IPS-11a (cell line): Measurements from ENCODE around the gene FRMD4A.
"Not testable (repeated sequence)": the region's sequence is repeated elsewhere in the genome, so short reads cannot be mapped to it uniquely, and the experiment has no call there.

Source experiments
- H3K4me3 ChIP-seq: one replicate; pipeline ENCODE4 v1.5.1; 2013; ENCODE audit warnings: low read depth, low read length, control low read depth

FRMD4A gene

DNA sequence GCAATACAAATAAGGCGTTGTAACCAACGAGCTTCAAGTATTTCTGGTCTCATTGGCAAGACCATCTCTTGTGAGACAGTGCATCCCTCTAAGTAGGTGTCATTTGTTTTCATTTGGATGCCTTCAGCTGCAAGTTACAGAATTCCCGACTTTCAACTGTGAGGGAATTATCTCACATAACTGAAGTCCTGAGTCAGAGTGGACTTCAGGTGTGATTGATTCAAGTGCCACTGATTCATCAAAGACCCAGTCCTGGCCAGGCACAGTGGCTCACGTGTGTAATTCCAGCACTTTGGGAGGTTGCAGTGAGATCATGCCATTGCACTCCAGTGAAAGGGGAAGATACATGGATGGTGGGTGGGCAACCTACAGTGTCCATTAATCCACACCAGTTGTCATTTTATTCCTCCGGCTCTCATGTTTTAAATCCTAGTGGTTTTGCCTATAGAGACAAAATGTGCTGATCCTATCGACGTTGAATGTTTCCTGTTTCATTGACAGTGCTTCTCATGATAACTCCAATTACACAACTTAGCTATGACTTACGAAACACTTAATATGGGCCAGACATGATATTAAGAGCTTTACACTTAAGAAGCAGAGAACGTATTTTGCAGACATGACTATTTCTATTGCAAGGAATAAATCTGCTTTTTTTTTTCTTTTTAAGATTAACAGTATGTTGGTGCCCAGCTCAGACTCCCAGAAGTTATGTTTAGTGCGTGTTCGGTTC lies 268.0 kb downstream of the FRMD4A start:
- H3K4me3 ChIP-seq = no peak overlapping the region

GRCh38 chr10:14060320-14061070 lies 270.2 kb downstream of the FRMD4A start:
- no peak overlapping the region for H3K4me3 ChIP-seq

DNA sequence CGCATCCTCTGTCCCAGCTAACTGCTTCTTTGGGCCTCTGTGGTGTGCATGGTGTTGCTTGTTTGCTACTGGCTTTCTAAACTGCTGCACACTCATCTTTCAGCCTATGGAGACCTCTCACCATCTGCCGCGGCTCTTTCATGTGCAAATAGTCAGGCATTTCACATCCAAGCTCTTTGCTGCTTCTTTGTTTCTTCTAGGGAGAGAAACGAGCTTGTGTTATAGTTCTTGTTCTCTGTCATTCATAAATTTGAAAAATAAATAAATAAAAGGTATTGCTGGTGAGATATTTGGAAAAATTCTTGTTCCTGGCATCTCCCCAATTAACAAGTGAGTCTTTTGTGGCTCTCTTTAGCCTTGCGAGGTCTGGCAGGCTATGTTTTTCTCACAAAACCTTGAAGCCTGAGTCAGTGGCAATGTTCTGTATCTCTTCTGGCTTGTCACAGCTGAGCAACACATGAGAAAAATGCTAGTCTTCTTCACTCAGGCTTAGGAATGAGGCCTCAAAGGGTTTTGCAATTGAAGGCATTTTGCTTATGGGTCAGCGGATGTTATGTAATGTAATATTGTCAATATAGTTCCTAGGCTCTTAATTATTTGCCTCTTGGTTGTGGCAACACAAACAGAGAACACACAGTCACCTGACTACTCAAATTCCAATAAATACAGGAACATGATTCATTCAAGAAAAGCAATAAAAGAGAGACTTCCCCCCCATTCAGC lies 274.0 kb downstream of the FRMD4A start:
- no peak overlapping the region for H3K4me3 ChIP-seq

DNA sequence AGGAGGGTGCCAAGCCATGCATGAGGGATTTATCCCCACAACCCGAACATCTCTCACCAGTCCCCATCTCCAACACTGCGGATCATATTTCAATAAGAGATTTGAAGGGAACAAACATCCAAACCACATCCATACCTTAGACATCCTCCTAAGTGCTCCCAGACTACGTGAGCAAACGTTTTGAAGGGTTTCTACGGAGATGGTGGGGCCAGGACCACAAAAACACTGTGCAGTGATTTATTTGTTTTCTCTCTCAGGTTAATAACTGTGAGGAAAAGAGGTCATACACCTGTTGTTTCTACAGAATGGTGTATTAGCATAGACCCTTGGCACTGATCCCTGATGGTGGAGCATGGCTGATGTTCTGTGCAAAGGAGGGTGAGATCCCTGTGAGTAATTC lies 277.8 kb downstream of the FRMD4A start:
- no peak overlapping the region for H3K4me3 ChIP-seq

DNA sequence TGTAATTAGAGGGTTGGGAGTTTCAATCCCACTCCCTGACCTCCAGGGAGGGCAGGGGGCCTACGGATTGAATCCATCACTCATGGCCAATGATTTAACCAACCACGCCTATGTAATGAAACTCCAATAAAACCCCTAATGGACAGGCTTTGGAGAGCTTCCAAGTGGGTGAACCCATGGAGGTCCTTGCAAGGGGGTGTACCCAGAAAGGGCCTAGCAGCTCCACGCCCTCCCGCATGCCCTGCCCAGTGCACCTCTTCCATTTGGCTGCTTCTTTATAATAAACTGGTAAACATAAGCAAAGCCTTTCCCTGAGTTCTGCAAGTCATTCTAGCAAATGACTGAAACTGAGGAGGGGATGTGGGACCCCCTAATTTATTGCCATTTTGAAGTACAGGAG lies 280.1 kb downstream of the FRMD4A start:
- no peak overlapping the region for H3K4me3 ChIP-seq

DNA sequence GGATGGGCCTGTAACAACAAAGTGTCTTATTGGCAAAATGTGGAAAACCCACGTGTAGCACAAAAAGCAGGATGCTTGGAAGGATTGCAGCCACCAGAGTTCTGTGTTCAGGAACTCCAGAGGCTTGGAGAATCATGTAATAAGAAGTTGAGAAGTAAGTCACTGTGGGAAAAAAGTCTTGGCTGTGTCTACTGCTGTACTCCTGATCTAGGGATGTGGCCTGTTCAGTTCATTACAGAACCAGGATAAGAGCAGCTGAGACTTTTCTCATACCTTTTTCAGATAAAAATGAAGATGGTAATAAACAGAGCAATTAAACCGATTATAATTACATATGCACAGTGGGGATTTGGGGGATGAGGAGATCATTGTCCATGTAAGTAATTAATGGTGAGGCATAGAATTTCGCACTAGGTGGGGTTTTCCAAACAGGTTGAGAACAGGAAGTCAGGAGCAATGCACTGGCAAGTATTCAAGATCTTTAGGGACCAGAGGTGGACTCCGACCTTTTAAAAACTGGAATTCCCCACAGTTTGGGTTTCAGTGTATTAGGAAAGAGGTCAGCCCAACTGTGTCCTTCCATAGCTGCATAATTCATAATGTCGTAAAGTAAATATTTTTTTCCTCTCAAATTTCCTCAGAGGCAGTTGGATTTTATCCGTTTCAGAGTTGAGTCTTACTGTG lies 281.7 kb downstream of the FRMD4A start:
- no peak overlapping the region for H3K4me3 ChIP-seq

DNA sequence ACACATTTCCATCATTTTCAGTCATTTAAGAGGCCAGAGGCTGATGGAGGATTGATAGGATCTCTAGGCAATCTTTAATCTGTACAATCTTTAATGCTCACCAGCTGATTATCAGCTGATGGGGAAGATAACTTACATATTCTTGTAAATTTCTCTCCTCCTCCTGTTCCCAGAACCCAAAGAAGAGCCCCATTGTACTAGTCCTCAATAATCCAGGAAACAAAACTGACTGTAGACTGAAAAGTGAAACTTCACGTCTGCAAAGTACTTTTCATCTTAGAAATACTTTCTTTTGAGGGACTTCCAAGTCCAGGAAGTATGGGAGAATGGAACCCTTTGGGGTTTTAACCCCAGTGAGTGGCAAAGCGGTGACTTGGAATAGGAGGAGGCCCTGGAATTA lies 283.3 kb downstream of the FRMD4A start:
- H3K4me3 ChIP-seq = no peak overlapping the region

- not testable (repeated sequence) for H3K4me3 ChIP-seq
Measured at GRCh38 chr10:14042051-14042450, 288.7 kb downstream of the FRMD4A start.

DNA sequence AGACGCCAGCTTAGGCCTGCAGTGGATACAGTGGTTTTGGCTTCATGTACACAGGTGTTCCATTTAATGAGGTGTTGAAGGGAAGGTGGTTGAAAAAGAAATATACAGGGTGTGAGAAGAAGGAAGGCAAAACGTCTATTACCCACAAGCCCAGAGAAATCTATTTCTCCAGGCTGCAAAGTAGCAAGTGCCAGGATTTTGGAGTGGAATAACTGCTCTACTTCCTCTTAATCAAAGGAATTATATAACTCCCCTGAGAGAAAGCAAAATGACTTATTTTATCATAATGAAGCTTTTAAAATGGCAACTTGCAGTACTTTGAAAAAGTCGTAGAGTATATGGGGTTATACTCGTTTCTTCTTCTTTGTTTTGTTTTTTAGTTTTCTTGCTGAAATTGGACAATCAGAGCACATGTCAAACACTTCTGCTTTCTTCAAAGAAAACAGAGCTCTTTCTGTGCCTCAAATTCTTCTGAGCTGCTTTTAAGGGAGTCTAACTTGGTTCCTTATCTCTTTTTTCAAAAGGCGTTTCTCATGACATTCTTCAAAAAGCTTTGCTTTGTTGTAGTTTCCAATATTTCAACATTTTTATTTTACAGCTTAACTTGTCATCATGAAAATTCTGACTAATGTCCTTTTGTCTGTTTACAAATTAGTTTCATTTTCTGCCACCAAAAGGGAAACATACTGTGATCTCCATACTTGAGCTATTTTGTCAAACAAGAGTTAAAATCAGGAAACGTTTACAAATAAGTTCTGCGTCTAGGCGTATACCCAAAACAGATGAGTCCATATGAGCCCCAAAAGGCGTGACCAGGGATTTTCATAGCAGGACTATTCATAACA lies 289.7 kb downstream of the FRMD4A start:
- H3K4me3 ChIP-seq = no peak overlapping the region

GRCh38 chr10:14039968-14040668 lies 290.6 kb downstream of the FRMD4A start:
- no peak overlapping the region for H3K4me3 ChIP-seq

GRCh38 chr10:14036233-14036632 lies 294.5 kb downstream of the FRMD4A start:
- H3K4me3 ChIP-seq = no peak overlapping the region

- H3K4me3 ChIP-seq = no peak overlapping the region
Measured at GRCh38 chr10:14035506-14035905, 295.2 kb downstream of the FRMD4A start.

DNA sequence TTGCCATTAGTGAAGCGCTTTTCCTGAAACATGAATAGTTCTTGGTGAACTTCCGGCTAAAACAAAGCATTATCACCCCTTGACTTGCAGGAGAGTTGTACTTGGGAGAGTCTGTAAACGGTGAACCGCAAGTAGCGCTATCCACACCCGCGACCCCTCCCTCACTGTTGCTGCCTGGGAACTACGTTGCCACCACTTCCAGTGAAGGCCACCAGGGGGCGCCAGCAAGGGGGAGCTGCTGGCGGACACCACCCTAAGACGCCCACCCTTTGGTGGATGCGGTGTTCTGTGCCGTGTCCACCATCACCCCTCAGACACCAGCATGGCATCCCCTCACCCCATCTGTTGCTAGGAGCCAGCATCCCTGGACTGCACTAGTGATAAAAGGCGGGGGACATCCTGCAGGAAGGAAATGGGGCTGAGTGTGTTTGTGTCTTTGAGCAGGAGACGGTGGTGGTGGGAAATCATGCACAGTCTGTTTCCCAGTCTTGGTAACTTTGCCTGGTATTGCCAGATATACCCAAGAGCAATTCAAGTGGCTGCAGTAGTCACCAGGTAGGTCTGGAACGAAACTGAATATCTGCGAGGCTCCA lies 298.2 kb downstream of the FRMD4A start:
- H3K4me3 ChIP-seq = no peak overlapping the region

DNA sequence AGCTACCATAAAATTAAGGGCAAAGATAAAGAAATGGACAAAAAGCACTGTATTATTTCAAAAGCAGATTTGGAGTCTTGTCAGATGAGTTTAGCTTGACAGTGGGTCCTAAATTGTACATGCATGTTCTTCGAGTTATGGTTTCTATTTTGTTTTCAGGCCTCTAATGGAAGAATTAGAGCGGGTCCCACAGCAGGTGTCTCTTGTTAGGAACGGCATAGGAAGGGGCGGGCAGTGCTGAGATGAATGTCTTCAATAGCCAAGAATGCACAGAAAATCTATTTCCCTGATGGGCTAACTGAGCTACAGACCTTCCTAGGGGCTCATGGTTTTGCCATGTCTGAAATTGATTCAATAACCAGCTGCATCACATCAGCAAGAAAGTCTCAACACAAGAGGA lies 304.4 kb downstream of the FRMD4A start:
- H3K4me3 ChIP-seq = no peak overlapping the region

GRCh38 chr10:14025283-14026189 lies 305.2 kb downstream of the FRMD4A start:
- H3K4me3 ChIP-seq = no peak overlapping the region

- no peak overlapping the region for H3K4me3 ChIP-seq
Measured at GRCh38 chr10:14024329-14025202, 306.2 kb downstream of the FRMD4A start.

DNA sequence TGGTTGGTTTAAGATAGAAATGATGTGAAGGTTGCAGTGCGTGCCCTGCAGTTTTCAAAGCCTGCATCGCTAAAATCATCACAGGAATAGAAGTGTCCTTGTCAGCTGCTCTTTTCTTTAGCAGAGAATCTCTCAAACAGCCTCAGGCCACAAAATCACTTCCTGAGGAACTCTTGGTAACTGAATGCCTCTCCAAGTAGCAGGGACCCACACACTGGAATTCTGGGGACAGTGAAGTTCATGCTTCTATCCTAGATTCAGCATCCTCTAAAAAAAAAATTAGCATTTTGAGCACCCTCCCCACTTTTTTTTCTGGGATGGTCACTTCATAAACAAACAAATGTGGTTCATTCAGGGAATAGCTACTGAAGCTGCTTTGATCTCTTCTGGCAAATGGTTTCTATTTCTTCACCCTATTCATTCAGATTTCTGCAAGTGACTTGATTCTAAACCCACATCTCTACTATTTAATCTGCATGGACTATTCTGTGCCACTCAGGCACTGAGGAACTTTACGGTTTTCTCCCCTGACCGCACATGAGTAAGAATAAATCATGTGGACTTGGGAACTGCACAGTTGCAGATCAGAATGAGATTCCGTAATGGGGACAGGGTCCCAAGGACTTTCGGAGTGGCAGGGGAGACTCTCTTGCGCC lies 306.9 kb downstream of the FRMD4A start:
- no peak overlapping the region for H3K4me3 ChIP-seq
